ENCODE measurements around the gene DOCK3. TPM values are rescaled to one million over a fixed set of nuclear protein-coding genes. Genes with fewer than 3 reads are reported as not detected.
A peak's percentile ranks its signal among the peaks of the same experiment; 100 is the strongest.

DOCK3 gene, protein sequence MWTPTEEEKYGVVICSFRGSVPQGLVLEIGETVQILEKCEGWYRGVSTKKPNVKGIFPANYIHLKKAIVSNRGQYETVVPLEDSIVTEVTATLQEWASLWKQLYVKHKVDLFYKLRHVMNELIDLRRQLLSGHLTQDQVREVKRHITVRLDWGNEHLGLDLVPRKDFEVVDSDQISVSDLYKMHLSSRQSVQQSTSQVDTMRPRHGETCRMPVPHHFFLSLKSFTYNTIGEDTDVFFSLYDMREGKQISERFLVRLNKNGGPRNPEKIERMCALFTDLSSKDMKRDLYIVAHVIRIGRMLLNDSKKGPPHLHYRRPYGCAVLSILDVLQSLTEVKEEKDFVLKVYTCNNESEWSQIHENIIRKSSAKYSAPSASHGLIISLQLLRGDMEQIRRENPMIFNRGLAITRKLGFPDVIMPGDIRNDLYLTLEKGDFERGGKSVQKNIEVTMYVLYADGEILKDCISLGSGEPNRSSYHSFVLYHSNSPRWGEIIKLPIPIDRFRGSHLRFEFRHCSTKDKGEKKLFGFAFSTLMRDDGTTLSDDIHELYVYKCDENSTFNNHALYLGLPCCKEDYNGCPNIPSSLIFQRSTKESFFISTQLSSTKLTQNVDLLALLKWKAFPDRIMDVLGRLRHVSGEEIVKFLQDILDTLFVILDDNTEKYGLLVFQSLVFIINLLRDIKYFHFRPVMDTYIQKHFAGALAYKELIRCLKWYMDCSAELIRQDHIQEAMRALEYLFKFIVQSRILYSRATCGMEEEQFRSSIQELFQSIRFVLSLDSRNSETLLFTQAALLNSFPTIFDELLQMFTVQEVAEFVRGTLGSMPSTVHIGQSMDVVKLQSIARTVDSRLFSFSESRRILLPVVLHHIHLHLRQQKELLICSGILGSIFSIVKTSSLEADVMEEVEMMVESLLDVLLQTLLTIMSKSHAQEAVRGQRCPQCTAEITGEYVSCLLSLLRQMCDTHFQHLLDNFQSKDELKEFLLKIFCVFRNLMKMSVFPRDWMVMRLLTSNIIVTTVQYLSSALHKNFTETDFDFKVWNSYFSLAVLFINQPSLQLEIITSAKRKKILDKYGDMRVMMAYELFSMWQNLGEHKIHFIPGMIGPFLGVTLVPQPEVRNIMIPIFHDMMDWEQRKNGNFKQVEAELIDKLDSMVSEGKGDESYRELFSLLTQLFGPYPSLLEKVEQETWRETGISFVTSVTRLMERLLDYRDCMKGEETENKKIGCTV (N-terminal part only)
- total RNA-seq, result 0.52 TPM

DNA sequence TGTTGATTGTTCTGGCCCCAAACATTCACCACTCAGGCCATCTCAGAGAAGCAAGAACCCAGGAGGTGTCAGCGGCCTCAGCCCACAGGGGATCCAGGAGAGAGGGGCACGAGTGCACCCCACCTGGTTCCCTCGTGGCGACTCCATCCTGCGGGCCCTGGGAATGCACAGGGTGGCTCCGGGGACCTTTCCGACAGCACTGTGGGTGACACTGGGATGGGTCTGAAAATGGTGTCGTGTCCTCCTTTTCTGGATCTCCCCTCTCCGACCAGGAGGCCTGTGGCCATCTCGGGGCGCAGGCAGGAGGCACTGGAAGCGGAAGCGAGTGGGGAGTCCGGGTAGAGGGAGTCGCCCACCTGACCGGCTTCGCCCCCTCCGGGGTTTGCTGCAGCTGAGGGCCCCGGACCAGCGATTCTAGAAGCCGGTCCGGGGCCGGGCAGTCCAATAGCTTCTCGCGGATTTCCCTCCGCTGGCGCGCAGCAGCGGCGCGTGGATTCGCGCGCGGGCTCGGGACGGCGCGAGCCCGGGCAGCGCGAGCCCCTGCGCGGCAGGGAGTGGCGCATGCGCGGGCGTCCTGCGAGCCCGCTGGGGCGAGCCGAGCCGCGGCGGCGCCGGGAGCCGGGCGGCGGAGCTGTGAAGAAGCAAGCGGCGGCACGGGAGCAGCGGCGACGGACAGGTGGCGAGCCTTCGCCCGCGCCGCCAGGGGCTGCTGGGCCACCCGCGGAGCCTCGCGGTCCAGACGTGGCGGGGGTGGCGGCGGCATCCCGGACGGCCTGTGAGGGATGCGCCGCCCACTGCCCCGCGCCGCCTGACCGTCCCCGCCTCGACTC, at the start of gene DOCK3:
Gene DOCK3, plus strand, starts transcription at position 579 of the 830 bp plus-strand sequence. CDS start 337 bp downstream, outside the sequence.
- no peak within 1 kb of the TSS for H3K27ac ChIP-seq (ENCODE audit: low read depth, low read length)
- no peaks in the 10 kb centered on the region for H3K9me3 ChIP-seq (ENCODE audit: control insufficient read depth in 3 of 3, low read length in 3 of 3)
- H3K4me1 ChIP-seq (ENCODE audit: control insufficient read depth in 3 of 3, insufficient read depth in 3 of 3, low read length in 3 of 3), result peaks cover 0 to 4% (median 2%) of the 10 kb centered on the region in 3 donors
- peaks cover 0 to 13% (median 8%) of the 10 kb centered on the region in 3 donors for H3K27me3 ChIP-seq (ENCODE audit: control insufficient read depth in 3 of 3, insufficient read depth in 3 of 3, low read length in 3 of 3)
- peak within 1 kb of the TSS; percentile 43 to 64 (median 60) for H3K4me3 ChIP-seq (ENCODE audit: low read length in 3 of 3)
- H3K9ac ChIP-seq (ENCODE audit: low read depth in 1 of 3, low read length in 3 of 3), result peak within 1 kb of the TSS; percentile 20 to 72 (median 62)
- no peaks in the 10 kb centered on the region for H3K36me3 ChIP-seq (ENCODE audit: control insufficient read depth in 3 of 3, insufficient read depth in 3 of 3, low read length in 3 of 3)

DNA sequence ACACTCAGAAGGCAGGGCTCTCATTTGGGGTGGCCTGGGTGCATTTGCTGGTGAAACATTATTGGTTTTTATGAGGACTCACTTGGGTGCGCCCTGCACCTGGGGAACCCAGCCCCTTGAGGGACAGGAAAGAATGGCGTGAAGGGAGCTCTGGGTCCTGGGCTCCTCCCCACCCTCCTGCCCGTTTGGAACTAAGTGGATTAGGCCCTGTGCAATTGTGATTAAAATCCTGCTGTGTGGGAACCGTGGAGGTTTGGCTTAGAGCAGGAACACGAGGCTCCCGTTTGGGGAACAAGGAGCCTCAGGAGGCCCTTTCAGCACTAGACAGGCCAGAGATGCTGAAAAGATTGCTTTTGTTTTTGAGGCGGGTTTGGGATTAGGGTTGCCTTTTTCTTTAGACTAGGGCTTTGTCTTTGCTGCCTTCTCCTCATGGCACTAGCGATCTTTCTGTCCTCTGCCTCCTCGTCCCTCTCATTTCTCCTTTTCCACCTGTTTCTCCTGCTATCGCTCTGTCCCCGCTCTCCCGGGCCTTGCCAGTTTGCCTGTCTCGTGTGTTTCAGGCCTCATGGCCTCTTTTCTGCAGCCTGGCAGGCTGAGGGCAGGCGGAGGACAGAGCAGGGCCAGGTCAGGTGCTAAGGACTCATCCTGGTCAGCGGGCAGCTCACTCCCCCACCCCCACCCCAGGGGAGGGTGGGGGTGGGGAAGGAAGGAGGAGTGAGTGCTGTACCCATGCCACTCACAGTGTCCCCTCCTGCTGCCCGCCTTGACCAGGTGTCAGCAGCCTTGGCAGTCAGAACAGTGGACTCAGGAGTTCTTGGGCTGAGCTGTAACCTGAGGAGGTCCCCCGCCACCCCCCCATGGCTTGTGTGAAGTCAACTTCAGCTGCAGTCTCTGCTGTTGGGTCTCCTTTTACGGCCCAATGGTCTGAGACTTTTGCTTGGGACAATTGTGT, 49.2 kb upstream of the DOCK3 start:
- Histone ChIP-seq H3K27ac (ENCODE audit: low read depth, low read length) (peak overlapping the region; percentile 93), H3K4me1 (ENCODE audit: control insufficient read depth in 3 of 3, insufficient read depth in 3 of 3, low read length in 3 of 3) (peaks cover 57 to 99% (median 74%) of the 10 kb centered on the region in 3 donors), H3K27me3 (ENCODE audit: control insufficient read depth in 3 of 3, insufficient read depth in 3 of 3, low read length in 3 of 3) (no peaks in the 10 kb centered on the region), H3K9me3 (ENCODE audit: control insufficient read depth in 3 of 3, low read length in 3 of 3) (no peaks in the 10 kb centered on the region), H3K36me3 (ENCODE audit: control insufficient read depth in 3 of 3, insufficient read depth in 3 of 3, low read length in 3 of 3) (peaks cover 4 to 6% (median 4%) of the 10 kb centered on the region in 3 donors), H3K9ac (ENCODE audit: low read depth in 1 of 3, low read length in 3 of 3) (peak overlapping the region; percentile 75 to 87 (median 82)), H3K4me3 (ENCODE audit: low read length in 3 of 3) (peak overlapping the region in 2 of 3 donors; percentile 30 to 58)

DNA sequence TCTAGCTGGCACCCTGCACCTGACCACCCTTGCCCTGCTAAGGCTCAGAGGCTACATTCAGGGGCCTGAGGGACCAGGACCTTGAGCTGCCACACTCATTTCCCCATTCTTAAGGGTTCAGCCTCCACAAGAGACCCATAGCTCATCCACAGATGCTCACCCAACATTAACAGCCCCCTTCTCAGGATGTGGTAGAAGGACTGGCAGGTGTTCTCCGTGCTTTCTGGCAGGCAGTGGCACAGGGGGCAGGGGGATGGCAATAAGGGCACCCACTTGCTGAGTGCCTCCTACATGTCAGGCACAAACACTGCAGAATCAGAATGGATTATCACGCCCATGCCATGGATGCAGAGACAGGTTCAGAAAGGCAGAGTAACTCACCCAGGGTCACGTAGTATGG, 48.3 kb upstream of the DOCK3 start:
- Histone ChIP-seq H3K36me3 (ENCODE audit: control insufficient read depth in 3 of 3, insufficient read depth in 3 of 3, low read length in 3 of 3) (peaks cover 4 to 10% (median 6%) of the 10 kb centered on the region in 3 donors), H3K27ac (ENCODE audit: low read depth, low read length) (peak overlapping the region; percentile 93), H3K4me1 (ENCODE audit: control insufficient read depth in 3 of 3, insufficient read depth in 3 of 3, low read length in 3 of 3) (peaks cover 58 to 100% (median 74%) of the 10 kb centered on the region in 3 donors), H3K9ac (ENCODE audit: low read depth in 1 of 3, low read length in 3 of 3) (peak overlapping the region; percentile 16 to 87 (median 40)), H3K27me3 (ENCODE audit: control insufficient read depth in 3 of 3, insufficient read depth in 3 of 3, low read length in 3 of 3) (no peaks in the 10 kb centered on the region), H3K4me3 (ENCODE audit: low read length in 3 of 3) (peak overlapping the region in 1 of 3 donors; percentile 29), H3K9me3 (ENCODE audit: control insufficient read depth in 3 of 3, low read length in 3 of 3) (no peaks in the 10 kb centered on the region)

DNA sequence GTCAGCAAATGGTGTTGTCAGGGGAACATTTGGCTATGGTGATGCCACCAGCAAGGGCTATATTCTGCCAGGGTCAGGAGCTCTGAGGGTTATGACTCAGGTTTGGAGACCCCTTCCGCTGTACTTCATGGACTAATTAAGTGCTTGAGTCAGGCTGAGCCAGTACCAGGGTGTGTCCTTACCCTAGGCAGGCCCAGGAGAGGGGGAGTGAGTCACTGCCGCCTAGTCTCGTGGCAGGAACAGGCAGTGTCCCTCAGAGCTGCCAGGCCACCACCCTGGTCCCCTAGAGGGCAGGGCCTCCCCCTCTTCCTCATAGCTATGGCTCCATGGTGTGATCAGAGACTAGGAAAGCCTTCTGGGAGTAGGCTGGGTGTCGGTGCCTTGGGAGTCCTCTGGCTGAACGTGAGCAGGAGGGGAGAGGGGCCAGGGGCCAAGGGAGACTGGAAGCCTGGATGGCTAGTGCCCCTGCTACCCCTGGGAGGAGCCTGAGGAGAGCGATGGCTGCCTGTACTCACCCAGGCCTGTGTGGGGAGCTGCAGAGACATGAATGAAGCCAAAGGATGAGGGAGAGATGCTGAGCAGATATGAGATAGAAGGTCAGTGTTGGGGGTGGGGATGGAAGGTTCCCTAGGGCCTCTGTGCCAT, 47.2 kb upstream of the DOCK3 start:
- Histone ChIP-seq H3K9me3 (ENCODE audit: control insufficient read depth in 3 of 3, low read length in 3 of 3) (no peaks in the 10 kb centered on the region), H3K27ac (ENCODE audit: low read depth, low read length) (peak overlapping the region; percentile 93), H3K4me3 (ENCODE audit: low read length in 3 of 3) (no peak overlapping the region), H3K36me3 (ENCODE audit: control insufficient read depth in 3 of 3, insufficient read depth in 3 of 3, low read length in 3 of 3) (peaks cover 2 to 9% (median 6%) of the 10 kb centered on the region in 3 donors), H3K4me1 (ENCODE audit: control insufficient read depth in 3 of 3, insufficient read depth in 3 of 3, low read length in 3 of 3) (peaks cover 63 to 96% (median 73%) of the 10 kb centered on the region in 3 donors), H3K27me3 (ENCODE audit: control insufficient read depth in 3 of 3, insufficient read depth in 3 of 3, low read length in 3 of 3) (no peaks in the 10 kb centered on the region), H3K9ac (ENCODE audit: low read depth in 1 of 3, low read length in 3 of 3) (peak overlapping the region; percentile 32 to 57 (median 57))

DNA sequence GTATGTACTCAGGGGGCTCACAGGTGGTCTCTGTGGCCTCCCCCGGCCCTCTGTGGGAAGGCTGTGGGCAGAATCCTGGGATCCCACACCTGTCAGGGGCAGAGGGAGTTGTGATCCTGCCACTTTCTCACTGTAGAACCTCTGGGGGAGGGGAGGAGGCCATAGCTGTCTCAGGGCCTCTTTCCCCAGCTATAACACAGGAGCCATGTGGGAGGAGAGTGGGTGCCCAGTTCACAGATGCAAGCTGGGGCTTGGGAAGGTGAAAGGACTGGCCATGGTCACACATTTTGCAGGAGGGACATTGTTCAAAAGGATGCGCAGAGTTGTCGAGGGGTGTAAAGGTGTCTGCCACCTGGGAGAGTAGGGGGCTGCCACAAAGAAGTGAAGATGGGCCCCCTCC, 46.1 kb upstream of the DOCK3 start:
- no peak overlapping the region for H3K9ac ChIP-seq (ENCODE audit: low read depth in 1 of 3, low read length in 3 of 3)
- no peaks in the 10 kb centered on the region for H3K9me3 ChIP-seq (ENCODE audit: control insufficient read depth in 3 of 3, low read length in 3 of 3)
- H3K27me3 ChIP-seq (ENCODE audit: control insufficient read depth in 3 of 3, insufficient read depth in 3 of 3, low read length in 3 of 3), result no peaks in the 10 kb centered on the region
- H3K4me3 ChIP-seq (ENCODE audit: low read length in 3 of 3), result no peak overlapping the region
- peaks cover 2 to 6% (median 3%) of the 10 kb centered on the region in 3 donors for H3K36me3 ChIP-seq (ENCODE audit: control insufficient read depth in 3 of 3, insufficient read depth in 3 of 3, low read length in 3 of 3)
- H3K27ac ChIP-seq (ENCODE audit: low read depth, low read length), result no peak overlapping the region
- H3K4me1 ChIP-seq (ENCODE audit: control insufficient read depth in 3 of 3, insufficient read depth in 3 of 3, low read length in 3 of 3), result peaks cover 54 to 95% (median 64%) of the 10 kb centered on the region in 3 donors

DNA sequence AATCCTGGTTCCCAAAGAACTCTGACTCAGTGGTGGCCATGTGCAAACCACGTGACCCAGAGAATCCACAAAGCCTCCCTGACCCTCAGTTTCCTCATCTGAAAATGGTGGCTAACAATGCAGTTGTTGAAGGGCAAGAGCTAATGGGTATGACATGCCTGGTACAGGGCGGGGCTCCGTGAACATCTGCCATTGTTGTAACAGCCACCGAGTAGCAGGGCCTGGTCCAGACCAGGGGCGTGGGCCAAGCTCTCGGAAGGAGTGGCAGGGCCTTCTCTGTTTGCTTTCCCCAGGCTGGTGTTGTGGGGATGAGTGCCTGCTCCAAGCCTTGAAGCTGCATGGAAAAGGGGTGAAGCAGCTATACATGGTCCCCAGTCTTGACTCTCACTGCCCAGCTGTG, 44.3 kb upstream of the DOCK3 start:
- H3K27me3 ChIP-seq (ENCODE audit: control insufficient read depth in 3 of 3, insufficient read depth in 3 of 3, low read length in 3 of 3), result no peaks in the 10 kb centered on the region
- H3K4me1 ChIP-seq (ENCODE audit: control insufficient read depth in 3 of 3, insufficient read depth in 3 of 3, low read length in 3 of 3), result peaks cover 36 to 88% (median 47%) of the 10 kb centered on the region in 3 donors
- H3K27ac ChIP-seq (ENCODE audit: low read depth, low read length), result peak overlapping the region; percentile 31
- no peaks in the 10 kb centered on the region for H3K9me3 ChIP-seq (ENCODE audit: control insufficient read depth in 3 of 3, low read length in 3 of 3)
- H3K9ac ChIP-seq (ENCODE audit: low read depth in 1 of 3, low read length in 3 of 3), result no peak overlapping the region
- peaks cover 2 to 6% (median 3%) of the 10 kb centered on the region in 3 donors for H3K36me3 ChIP-seq (ENCODE audit: control insufficient read depth in 3 of 3, insufficient read depth in 3 of 3, low read length in 3 of 3)
- H3K4me3 ChIP-seq (ENCODE audit: low read length in 3 of 3), result no peak overlapping the region

DNA sequence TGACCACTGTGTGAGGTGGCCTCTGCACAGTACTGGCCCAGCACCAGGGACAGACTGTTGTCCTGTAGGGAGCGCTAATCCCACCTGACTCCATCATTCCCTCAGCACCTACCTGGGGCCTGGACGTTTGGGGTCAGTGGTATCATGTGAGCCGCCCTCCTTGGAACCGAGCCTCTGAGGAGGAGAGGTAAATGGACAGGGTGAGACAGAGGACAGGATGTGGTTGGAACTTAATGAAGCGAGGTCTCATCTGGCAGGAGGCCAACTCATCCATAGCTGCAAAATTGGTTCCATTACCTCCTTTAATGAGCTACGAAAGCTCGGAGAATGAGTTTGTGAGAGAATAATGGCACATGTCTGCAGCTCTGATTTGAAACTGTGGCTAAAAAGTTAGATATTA, 43.9 kb upstream of the DOCK3 start:
- Histone ChIP-seq H3K36me3 (ENCODE audit: control insufficient read depth in 3 of 3, insufficient read depth in 3 of 3, low read length in 3 of 3) (peaks cover 2 to 6% (median 3%) of the 10 kb centered on the region in 3 donors), H3K4me3 (ENCODE audit: low read length in 3 of 3) (no peak overlapping the region), H3K4me1 (ENCODE audit: control insufficient read depth in 3 of 3, insufficient read depth in 3 of 3, low read length in 3 of 3) (peaks cover 32 to 83% (median 42%) of the 10 kb centered on the region in 3 donors), H3K9me3 (ENCODE audit: control insufficient read depth in 3 of 3, low read length in 3 of 3) (no peaks in the 10 kb centered on the region), H3K27me3 (ENCODE audit: control insufficient read depth in 3 of 3, insufficient read depth in 3 of 3, low read length in 3 of 3) (no peaks in the 10 kb centered on the region), H3K9ac (ENCODE audit: low read depth in 1 of 3, low read length in 3 of 3) (no peak overlapping the region), H3K27ac (ENCODE audit: low read depth, low read length) (peak overlapping the region; percentile 31)

DNA sequence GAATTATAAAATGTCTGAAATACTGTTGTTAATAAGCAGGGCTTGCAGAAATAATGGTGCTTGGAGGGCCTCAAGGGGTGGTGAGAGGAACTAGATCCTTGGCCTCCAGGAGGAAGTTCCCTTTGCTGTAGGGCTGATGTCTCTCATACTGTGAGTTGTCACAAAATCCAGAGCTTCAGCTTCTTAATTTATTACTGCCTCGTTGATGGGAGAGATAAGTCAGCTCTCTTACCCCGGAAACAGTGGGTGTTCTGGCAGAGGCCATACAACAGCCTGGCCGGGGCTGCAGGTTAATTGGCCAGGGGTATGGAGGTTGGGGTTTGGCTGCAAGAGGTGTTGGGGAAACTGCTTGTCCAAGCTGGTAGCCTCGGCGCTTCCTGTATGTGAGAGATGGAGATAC, 42.3 kb upstream of the DOCK3 start:
- peak overlapping the region in 1 of 3 donors; percentile 33 for H3K9ac ChIP-seq (ENCODE audit: low read depth in 1 of 3, low read length in 3 of 3)
- H3K4me1 ChIP-seq (ENCODE audit: control insufficient read depth in 3 of 3, insufficient read depth in 3 of 3, low read length in 3 of 3), result peaks cover 23 to 82% (median 38%) of the 10 kb centered on the region in 3 donors
- no peak overlapping the region for H3K4me3 ChIP-seq (ENCODE audit: low read length in 3 of 3)
- peaks cover 2 to 6% (median 3%) of the 10 kb centered on the region in 3 donors for H3K36me3 ChIP-seq (ENCODE audit: control insufficient read depth in 3 of 3, insufficient read depth in 3 of 3, low read length in 3 of 3)
- H3K9me3 ChIP-seq (ENCODE audit: control insufficient read depth in 3 of 3, low read length in 3 of 3), result no peaks in the 10 kb centered on the region
- H3K27me3 ChIP-seq (ENCODE audit: control insufficient read depth in 3 of 3, insufficient read depth in 3 of 3, low read length in 3 of 3), result no peaks in the 10 kb centered on the region
- no peak overlapping the region for H3K27ac ChIP-seq (ENCODE audit: low read depth, low read length)
